ENCODE data around the gene TBC1D8. TPM values are rescaled to one million over a fixed set of nuclear protein-coding genes. Genes with fewer than 3 reads are reported as not detected.
A peak's percentile ranks its signal among the peaks of the same experiment; 100 is the strongest.

The TBC1D8 gene
- total RNA-seq, 4 donors from 2014 or later: 22.2 to 68.0 (median 31.9) TPM

DNA sequence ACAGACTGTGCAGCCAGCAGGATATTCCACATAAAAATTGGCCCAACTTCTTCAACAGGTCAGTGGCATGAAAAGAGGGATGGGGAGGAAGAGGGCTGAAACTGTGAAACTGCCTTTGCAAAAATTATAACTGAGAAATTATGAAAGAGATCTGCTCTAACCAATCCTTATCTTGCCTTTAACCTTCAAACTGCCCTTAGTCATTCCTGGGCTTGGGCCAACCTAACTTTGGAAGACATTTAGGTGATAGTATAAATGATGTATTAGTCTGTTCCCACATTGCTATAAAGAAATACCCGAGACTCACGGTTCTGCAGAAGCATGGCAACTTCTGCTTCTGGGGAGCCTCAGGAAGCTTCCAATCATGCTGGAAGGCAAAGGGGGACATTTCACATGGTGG lies 74.6 kb downstream of the TBC1D8 start:
- DNase-seq (ENCODE audit: low spot score): no peak
- ATAC-seq (ENCODE audit: low FRiP score): peak; percentile 84
- no peak for TF ChIP-seq CTCF (IDR thresholded peaks at IDR 0.05)

GRCh38 chr2:101064868-101065549 lies 86.2 kb downstream of the TBC1D8 start:
- TF ChIP-seq CTCF (IDR thresholded peaks at IDR 0.05): no peak
- DNase-seq (ENCODE audit: low spot score) (no peak), ATAC-seq (ENCODE audit: low FRiP score) (no peak)

DNA sequence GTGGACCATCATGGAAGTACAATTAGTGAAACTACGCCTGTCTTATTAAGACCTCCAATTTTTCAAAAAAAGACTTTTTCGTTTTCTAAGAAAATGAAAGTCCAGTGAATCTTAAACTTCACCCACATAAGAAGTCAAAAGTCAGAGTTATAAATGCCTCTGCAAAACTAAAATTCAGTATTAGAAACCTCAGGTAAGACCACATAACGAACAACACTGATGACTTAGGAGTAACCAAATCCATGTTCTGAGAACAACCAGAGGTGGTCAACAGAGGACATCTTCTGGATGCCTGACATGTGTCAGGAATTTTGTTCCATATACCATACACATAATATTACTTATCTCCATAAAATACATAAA lies 86.7 kb downstream of the TBC1D8 start:
- no peak for TF ChIP-seq CTCF (IDR thresholded peaks at IDR 0.05)
- DNase-seq (ENCODE audit: low spot score): no peak
- no peak for ATAC-seq (ENCODE audit: low FRiP score)

DNA sequence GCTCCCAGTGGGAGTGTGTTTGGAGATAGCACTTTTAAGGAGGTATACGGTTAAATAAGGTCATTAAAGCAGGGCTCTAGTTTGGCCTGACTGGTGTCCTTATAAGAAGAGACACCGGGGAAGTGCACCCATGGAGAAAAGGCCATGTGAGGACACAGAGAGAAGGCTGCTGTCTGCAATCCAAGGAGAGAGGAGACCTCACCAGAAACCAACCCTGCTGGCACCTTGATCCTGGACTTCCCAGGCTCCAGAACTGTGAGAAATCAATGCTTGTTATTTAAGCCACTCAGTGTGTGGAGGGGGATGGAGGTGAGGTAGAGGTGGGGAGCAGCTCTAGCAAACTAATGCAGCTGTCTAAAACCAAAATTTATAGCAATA lies 87.1 kb downstream of the TBC1D8 start:
- no peak for DNase-seq (ENCODE audit: low spot score)
- peak; percentile 5 for ATAC-seq (ENCODE audit: low FRiP score)
- no peak for TF ChIP-seq CTCF (IDR thresholded peaks at IDR 0.05)

- no peak for TF ChIP-seq CTCF (IDR thresholded peaks at IDR 0.05)
- DNase-seq (ENCODE audit: low spot score): no peak
- ATAC-seq (ENCODE audit: low FRiP score): peak; percentile 66
These were observed 87.6 kb downstream of the TBC1D8 start for GRCh38 chr2:101063352-101064124.

- TF ChIP-seq CTCF (IDR thresholded peaks at IDR 0.05): no peak
- DNase-seq (ENCODE audit: low spot score): no peak
- ATAC-seq (ENCODE audit: low FRiP score): no peak
These were observed 92.8 kb downstream of the TBC1D8 start for GRCh38 chr2:101058386-101058785.
